CD1c-positive myeloid dendritic cell (primary cell): ENCODE data around the gene FSTL5.

Source experiments
- DNase-seq: peaks from one replicate; pipeline ENCODE4 v3.0.0-alpha.2; 2016; ENCODE audit errors: extremely low spot score

Gene FSTL5

GRCh38 chr4:161936625-161937550 is 226.9 kb downstream of the FSTL5 start:
- DNase-seq, result no peak

GRCh38 chr4:161931089-161931488 is 232.7 kb downstream of the FSTL5 start:
- DNase-seq, result no peak

- no peak for DNase-seq
Observed at GRCh38 chr4:161929956-161930355, 233.8 kb downstream of the FSTL5 start.

- DNase-seq, result no peak
Observed at GRCh38 chr4:161926033-161926828, 237.6 kb downstream of the FSTL5 start.

GRCh38 chr4:161920304-161921052 is 243.3 kb downstream of the FSTL5 start:
- DNase-seq, result no peak

- no peak for DNase-seq
Observed at GRCh38 chr4:161919442-161920220, 244.2 kb downstream of the FSTL5 start.

GRCh38 chr4:161916035-161916434 is 247.8 kb downstream of the FSTL5 start:
- no peak for DNase-seq

- no peak for DNase-seq
Observed at GRCh38 chr4:161907590-161907955, 256.2 kb downstream of the FSTL5 start.

GRCh38 chr4:161906836-161907589 is 256.8 kb downstream of the FSTL5 start:
- no peak for DNase-seq

- no peak for DNase-seq
Observed at GRCh38 chr4:161900110-161900509, 263.7 kb downstream of the FSTL5 start.

- no peak for DNase-seq
Observed at GRCh38 chr4:161894493-161895167, 269.2 kb downstream of the FSTL5 start.

- DNase-seq, result no peak
Observed at GRCh38 chr4:161894014-161894413, 269.8 kb downstream of the FSTL5 start.

GRCh38 chr4:161893566-161893965 is 270.2 kb downstream of the FSTL5 start:
- no peak for DNase-seq

GRCh38 chr4:161892951-161893350 is 270.8 kb downstream of the FSTL5 start:
- no peak for DNase-seq

GRCh38 chr4:161883157-161883556 is 280.6 kb downstream of the FSTL5 start:
- no peak for DNase-seq

- no peak for DNase-seq
Observed at GRCh38 chr4:161881370-161881769, 282.4 kb downstream of the FSTL5 start.

GRCh38 chr4:161869511-161869910 is 294.3 kb downstream of the FSTL5 start:
- no peak for DNase-seq

- no peak for DNase-seq
Observed at GRCh38 chr4:161856711-161857326, 307.0 kb downstream of the FSTL5 start.

- no peak for DNase-seq
Observed at GRCh38 chr4:161850631-161851030, 313.2 kb downstream of the FSTL5 start.

- DNase-seq, result no peak
Observed at GRCh38 chr4:161841759-161842158, 322.0 kb downstream of the FSTL5 start.
